H1 (cell line): ENCODE data around the gene VPS37C. TPM values are rescaled to one million over a fixed set of nuclear protein-coding genes. Genes with fewer than 3 reads are reported as not detected.

Experiments used
- ATF2 ChIP-seq: IDR thresholded peaks from 2 replicates; pipeline ENCODE4 v1.6.1; 2012; ENCODE audit warnings: low read length, inconsistent platforms
- BACH1 ChIP-seq: IDR thresholded peaks from 2 replicates; pipeline ENCODE4 v1.6.1; 2012; ENCODE audit warnings: low read length, improper control_type of control experiment
- BCL11A ChIP-seq, 2 experiments: IDR thresholded peaks; one replicate each; pipeline ENCODE4 v1.6.1; 2011; ENCODE audit warnings: low read depth in 2 of 2, low read length in 2 of 2, mild to moderate bottlenecking in 2 of 2
- CHD2 ChIP-seq: IDR thresholded peaks from 2 replicates; pipeline ENCODE4 v1.6.1; 2012; ENCODE audit warnings: low read length, improper control_type of control experiment
- CREB1 ChIP-seq: IDR thresholded peaks from 2 replicates; pipeline ENCODE4 v1.6.1; 2012; ENCODE audit warnings: inconsistent platforms
- CTCF ChIP-seq, 3 experiments: IDR thresholded peaks; 1 replicate in 2 of 3; 2 replicates in 1 of 3; pipeline versions ENCODE4 v1.5.1 to v1.6.1; 2011; ENCODE audit warnings: low read length in 3 of 3, mild to moderate bottlenecking in 3 of 3, inconsistent platforms in 2 of 3, low read depth in 1 of 3, moderate library complexity in 1 of 3; ENCODE audit not compliant: insufficient read depth in 1 of 3; ENCODE audit errors: control extremely low read depth in 1 of 3
- JUND ChIP-seq: IDR thresholded peaks from 2 replicates; pipeline ENCODE4 v1.6.1; 2011; ENCODE audit warnings: mild to moderate bottlenecking, improper control_type of control experiment, low read length
- POLR2A ChIP-seq, 2 experiments: IDR thresholded peaks; 1 replicate in 1 of 2; 2 replicates in 1 of 2; pipeline ENCODE4 v1.6.1; 2011; ENCODE audit warnings: low read depth in 2 of 2, low read length in 2 of 2, mild to moderate bottlenecking in 2 of 2; ENCODE audit errors: control extremely low read depth in 1 of 2
- POLR2AphosphoS5 ChIP-seq: IDR thresholded peaks from 2 replicates; pipeline ENCODE4 v1.6.1; 2011; ENCODE audit warnings: low read depth, low read length
- RNF2 ChIP-seq: fragments of 200-900, 300-1000 bp; sonication (generic); IDR thresholded peaks from 2 replicates; pipeline ENCODE4 v1.7.1; 2016; ENCODE audit warnings: borderline replicate concordance, low read depth, mild to moderate bottlenecking, antibody characterized with exemption, low read length; ENCODE audit not compliant: poor library complexity, severe bottlenecking; ENCODE audit errors: missing control alignments
- SAP30 ChIP-seq: fragments of 300-600 bp; sonication (generic); IDR thresholded peaks from 2 replicates; pipeline ENCODE4 v1.7.1; 2012; ENCODE audit warnings: low read length, moderate library complexity, mild to moderate bottlenecking, inconsistent platforms; ENCODE audit not compliant: insufficient read depth, insufficient replicate concordance
- TAF1 ChIP-seq: IDR thresholded peaks from 2 replicates; pipeline ENCODE4 v1.6.1; 2011; ENCODE audit warnings: mild to moderate bottlenecking, low read depth, low read length
- YY1 ChIP-seq: IDR thresholded peaks from 2 replicates; pipeline ENCODE4 v1.6.1; 2011; ENCODE audit warnings: low read depth, mild to moderate bottlenecking, low read length
- polyA plus RNA-seq, 7 experiments: library from polyadenylated mRNA; depleted of rRNA in 3 of 7; stranded (reverse) in 5 of 7; unstranded in 2 of 7; fragments of >200 nt in 5 of 7; fragments of 200-250 nt in 2 of 7; gene quantifications; 1 replicate in 5 of 7; 2 replicates in 1 of 7; 4 replicates in 1 of 7; pipeline versions ENCODE4 v1.2.1 to v1.2.3, GENCODE V29; 2011 to 2013; ENCODE audit warnings: missing spikeins in 2 of 7, mixed read lengths in 2 of 7
- total RNA-seq: library from RNA; stranded (reverse); fragmentation: NEBNext Ultra II Directional; extraction: Animal tissue kit (Norgen Biotek cat#: 25700); gene quantifications from 2 replicates; pipeline ENCODE4 v1.2.1, GENCODE V29; 2021
- TF ChIP-seq, protein P1 (sequence below): IDR thresholded peaks from 2 replicates; pipeline ENCODE4 v1.6.1; 2011; ENCODE audit warnings: low read depth, mild to moderate bottlenecking, low read length; ENCODE audit not compliant: insufficient read depth
- TF ChIP-seq, protein P2 (sequence below): IDR thresholded peaks from 2 replicates; pipeline ENCODE4 v1.6.1; 2012; ENCODE audit warnings: inconsistent platforms

Gene VPS37C
- total and polyA plus RNA-seq, 2 of the 8 experiments (the other 6 are each of a cell fraction or from before 2014, with no cell fraction given) = 12.9 to 21.0 TPM

- no peak for TF ChIP-seq TAF1
- 0 out of 2 replicates have a peak, but pooled peaks have one; percentile 25 for TF ChIP-seq CHD2
- TF ChIP-seq CTCF (IDR thresholded peaks at IDR 0.05; ENCODE audit: control extremely low read depth in 1 of 3, insufficient read depth in 1 of 3, low read depth in 1 of 3, low read length in 3 of 3) = peak; percentile 100
- TF ChIP-seq BACH1 = no peak
- TF ChIP-seq SAP30 = no peak
- TF ChIP-seq RNF2 = no peak
- peak; percentile 48 for TF ChIP-seq CREB1
- no peak for TF ChIP-seq BCL11A (IDR thresholded peaks at IDR 0.05; ENCODE audit: low read depth in 2 of 2, low read length in 2 of 2)
- peak; percentile 56; the same call in 1 of the 2 replicates for TF ChIP-seq POLR2AphosphoS5
- TF ChIP-seq POLR2A (IDR thresholded peaks at IDR 0.05; ENCODE audit: control extremely low read depth in 1 of 2, low read depth in 2 of 2, low read length in 2 of 2) = no peak
- TF ChIP-seq YY1 = peak; percentile 38; the same call in 1 of the 2 replicates
- TF ChIP-seq, protein P1, sequence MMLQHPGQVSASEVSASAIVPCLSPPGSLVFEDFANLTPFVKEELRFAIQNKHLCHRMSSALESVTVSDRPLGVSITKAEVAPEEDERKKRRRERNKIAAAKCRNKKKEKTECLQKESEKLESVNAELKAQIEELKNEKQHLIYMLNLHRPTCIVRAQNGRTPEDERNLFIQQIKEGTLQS = peak; percentile 38; the same call in 1 of the 2 replicates
- no peak for TF ChIP-seq ATF2
- TF ChIP-seq, protein P2, sequence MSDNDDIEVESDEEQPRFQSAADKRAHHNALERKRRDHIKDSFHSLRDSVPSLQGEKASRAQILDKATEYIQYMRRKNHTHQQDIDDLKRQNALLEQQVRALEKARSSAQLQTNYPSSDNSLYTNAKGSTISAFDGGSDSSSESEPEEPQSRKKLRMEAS = peak; percentile 79
- TF ChIP-seq JUND = peak; percentile 27; the same call in 1 of the 2 replicates
Observed at GRCh38 chr11:61129639-61130523, 31.3 kb downstream of the VPS37C start (continued).
